IMR-90 (cell line): ENCODE results near the gene MCF2L2. TPM values are rescaled to one million over a fixed set of nuclear protein-coding genes. Genes with fewer than 3 reads are reported as not detected.

Experiments
- ATAC-seq: fragments of 200-7000 bp; cut with Tn5 transposase; 2 replicates; pipeline ENCODE4 v1.9.1; 2020; ENCODE audit warnings: low read depth, mild to moderate bottlenecking, moderate library complexity
- BruUV-seq: library from RNA; stranded (reverse); fragments of 400-500 nt; replicated peaks from 2 replicates; lab custom pipeline; 2021; lab: Mats Ljungman, UMichigan
- CTCF ChIA-PET: fragments of 300-600 bp; formaldehyde crosslinking; extraction: SDS; loops from one replicate; lab custom pipeline; 2021; ENCODE audit warnings: antibody characterized with exemption; lab: Yijun Ruan, JAX
- POLR2A ChIA-PET: fragments of 300-600 bp; sonication (Branson Sonifier 250); formaldehyde crosslinking; loops from one replicate; lab custom pipeline; 2022; ENCODE audit warnings: antibody characterized with exemption; ENCODE audit not compliant: unreplicated experiment; lab: Charles Lee
- DNase-seq: peaks from one replicate; pipeline ENCODE4 v3.0.0; 2013
- H2AFZ ChIP-seq: replicated peaks from 2 replicates; pipeline ENCODE3; 2013; ENCODE audit warnings: low read length, mild to moderate bottlenecking; ENCODE audit not compliant: poor library complexity
- H2AK5ac ChIP-seq: 2 replicates; pipeline ENCODE4 v1.6.1; 2013; ENCODE audit warnings: low read depth, low read length, inconsistent platforms
- H2AK9ac ChIP-seq: replicated peaks from 2 replicates; pipeline ENCODE3; 2013; ENCODE audit warnings: mild to moderate bottlenecking, low read depth, low read length, moderate library complexity; ENCODE audit not compliant: poor library complexity
- H2BK120ac ChIP-seq: 2 replicates; pipeline ENCODE4 v1.6.1; 2013; ENCODE audit warnings: low read depth, low read length, inconsistent platforms
- H2BK15ac ChIP-seq: 3 replicates; pipeline ENCODE4 v1.6.1; 2013; ENCODE audit warnings: low read depth, low read length, inconsistent platforms
- H2BK20ac ChIP-seq: 2 replicates; pipeline ENCODE4 v1.6.1; 2013; ENCODE audit warnings: low read depth, mild to moderate bottlenecking, inconsistent platforms, low read length, moderate library complexity
- H2BK5ac ChIP-seq: 2 replicates; pipeline ENCODE4 v1.6.1; 2013; ENCODE audit warnings: mild to moderate bottlenecking, low read depth, low read length, inconsistent platforms; ENCODE audit not compliant: poor library complexity, severe bottlenecking
- H3K14ac ChIP-seq: replicated peaks from 2 replicates; pipeline ENCODE4 v1.6.1; 2013; ENCODE audit warnings: low read depth, low read length, inconsistent platforms
- H3K18ac ChIP-seq: 2 replicates; pipeline ENCODE4 v1.6.1; 2013; ENCODE audit warnings: low read depth, low read length, control low read depth
- H3K23ac ChIP-seq: 2 replicates; pipeline ENCODE4 v1.6.1; 2013; ENCODE audit warnings: low read depth, low read length, inconsistent platforms
- H3K27ac ChIP-seq: 2 replicates; pipeline ENCODE4 v1.5.1; 2013; ENCODE audit warnings: mild to moderate bottlenecking, control low read depth, low read length; ENCODE audit not compliant: insufficient read depth
- H3K27me3 ChIP-seq: 2 replicates; pipeline ENCODE4 v1.6.1; 2013; ENCODE audit warnings: low read length; ENCODE audit not compliant: control insufficient read depth, insufficient read depth
- H3K36me3 ChIP-seq: 2 replicates; pipeline ENCODE4 v1.6.1; 2013; ENCODE audit warnings: low read length, mixed read lengths; ENCODE audit not compliant: control insufficient read depth, insufficient read depth
- H3K4ac ChIP-seq: 2 replicates; pipeline ENCODE4 v1.6.1; 2013; ENCODE audit warnings: low read depth, low read length, inconsistent platforms
- H3K4me1 ChIP-seq: 2 replicates; pipeline ENCODE4 v1.6.1; 2013; ENCODE audit warnings: low read length, mixed read lengths; ENCODE audit not compliant: control insufficient read depth, insufficient read depth
- H3K4me2 ChIP-seq: 2 replicates; pipeline ENCODE4 v1.6.1; 2013; ENCODE audit warnings: low read depth, mild to moderate bottlenecking, control low read depth, low read length, moderate library complexity
- H3K4me3 ChIP-seq: 2 replicates; pipeline ENCODE4 v1.5.1; 2013; ENCODE audit warnings: low read depth, mild to moderate bottlenecking, control low read depth, low read length, moderate library complexity; ENCODE audit not compliant: insufficient read depth
- H3K56ac ChIP-seq: 2 replicates; pipeline ENCODE4 v1.6.1; 2013; ENCODE audit warnings: low read length, inconsistent platforms; ENCODE audit not compliant: insufficient read depth; ENCODE audit errors: extremely low read depth
- H3K79me1 ChIP-seq, 2 experiments: 2 replicates each; pipeline ENCODE4 v1.6.1; 2013; ENCODE audit warnings: low read length in 2 of 2, inconsistent platforms in 1 of 2, low read depth in 1 of 2
- H3K9ac ChIP-seq: 2 replicates; pipeline ENCODE4 v1.6.1; 2013; ENCODE audit warnings: low read depth, low read length, control low read depth
- H3K9me1 ChIP-seq: 2 replicates; pipeline ENCODE4 v1.6.1; 2013; ENCODE audit warnings: low read length, inconsistent platforms; ENCODE audit not compliant: insufficient read depth
- H3K9me3 ChIP-seq: 2 replicates; pipeline ENCODE4 v1.6.1; 2013; ENCODE audit warnings: low read length; ENCODE audit not compliant: control insufficient read depth, insufficient read depth
- H4K20me1 ChIP-seq: 2 replicates; pipeline ENCODE4 v1.6.1; 2013; ENCODE audit warnings: low read length, inconsistent platforms; ENCODE audit not compliant: insufficient read depth
- H4K5ac ChIP-seq: 2 replicates; pipeline ENCODE4 v1.6.1; 2013; ENCODE audit warnings: mild to moderate bottlenecking, low read depth, low read length, control low read depth
- H4K8ac ChIP-seq, 2 experiments: 2 replicates each; pipeline ENCODE4 v1.6.1; 2013; ENCODE audit warnings: low read depth in 2 of 2, low read length in 2 of 2, control low read depth in 1 of 2, inconsistent platforms in 1 of 2
- H4K91ac ChIP-seq: 2 replicates; pipeline ENCODE4 v1.6.1; 2013; ENCODE audit warnings: low read depth, low read length, inconsistent platforms; ENCODE audit not compliant: insufficient read depth
- BHLHE40 ChIP-seq: fragments of 150-350 bp; IDR thresholded peaks from 2 replicates; pipeline ENCODE4 v1.6.1; 2016; ENCODE audit warnings: mild to moderate bottlenecking, low read depth, low read length
- CEBPB ChIP-seq: IDR thresholded peaks from 2 replicates; pipeline ENCODE4 v1.6.1; 2012; ENCODE audit warnings: low read depth, low read length, improper control_type of control experiment
- CHD1 ChIP-seq: IDR thresholded peaks from 2 replicates; pipeline ENCODE4 v1.6.1; 2012; ENCODE audit warnings: low read depth, low read length, improper control_type of control experiment
- CTCF ChIP-seq: conservative IDR thresholded peaks from 2 replicates; pipeline ENCODE4 v1.5.1; 2012; ENCODE audit warnings: mild to moderate bottlenecking, low read depth, low read length, improper control_type of control experiment
- ELK1 ChIP-seq: fragments of 150-350 bp; IDR thresholded peaks from 2 replicates; pipeline ENCODE4 v1.6.1; 2016; ENCODE audit warnings: low read depth, mild to moderate bottlenecking, low read length, moderate library complexity, borderline replicate concordance
- FOS ChIP-seq: fragments of 150-350 bp; IDR thresholded peaks from 2 replicates; pipeline ENCODE4 v1.6.1; 2016; ENCODE audit warnings: low read depth, low read length
- MAFK ChIP-seq: IDR thresholded peaks from 2 replicates; pipeline ENCODE4 v1.6.1; 2012; ENCODE audit warnings: low read depth, low read length, improper control_type of control experiment
- MAZ ChIP-seq: IDR thresholded peaks from 2 replicates; pipeline ENCODE4 v1.6.1; 2012; ENCODE audit warnings: low read depth, mild to moderate bottlenecking, low read length, improper control_type of control experiment, moderate library complexity, borderline replicate concordance
- MXI1 ChIP-seq: IDR thresholded peaks from 2 replicates; pipeline ENCODE4 v1.6.1; 2012; ENCODE audit warnings: low read depth, mild to moderate bottlenecking, low read length, moderate library complexity, borderline replicate concordance
- NFE2L2 ChIP-seq: fragments of 150-350 bp; IDR thresholded peaks from 2 replicates; pipeline ENCODE4 v1.6.1; 2016; ENCODE audit warnings: low read depth, mild to moderate bottlenecking, low read length
- POLR2A ChIP-seq: IDR thresholded peaks from 2 replicates; pipeline ENCODE4 v1.6.1; 2012; ENCODE audit warnings: mild to moderate bottlenecking, low read depth, low read length
- RAD21 ChIP-seq: IDR thresholded peaks from 2 replicates; pipeline ENCODE4 v1.6.1; 2012; ENCODE audit warnings: low read length, improper control_type of control experiment
- RCOR1 ChIP-seq: IDR thresholded peaks from 2 replicates; pipeline ENCODE4 v1.6.1; 2012; ENCODE audit warnings: mild to moderate bottlenecking, low read length, improper control_type of control experiment; ENCODE audit not compliant: insufficient replicate concordance
- RFX5 ChIP-seq: IDR thresholded peaks from 2 replicates; pipeline ENCODE4 v1.8.0; 2012; ENCODE audit warnings: low read depth, mild to moderate bottlenecking, low read length, moderate library complexity
- SMC3 ChIP-seq: fragments of 150-350 bp; IDR thresholded peaks from 2 replicates; pipeline ENCODE4 v1.6.1; 2016; ENCODE audit warnings: low read depth, mild to moderate bottlenecking, antibody characterized with exemption, low read length, moderate library complexity
- USF2 ChIP-seq: fragments of 150-350 bp; IDR thresholded peaks from 2 replicates; pipeline ENCODE4 v1.6.1; 2017; ENCODE audit warnings: mild to moderate bottlenecking, antibody characterized with exemption, low read length, low read depth
- WGBS, 2 experiments: methylation state at CpG; one replicate each; pipeline versions ENCODE4 v1.1.5 to v1.1.7; 2013; ENCODE audit warnings: missing lambda C conversion rate in 2 of 2; ENCODE audit not compliant: insufficient read length in 1 of 2; ENCODE audit errors: extremely low coverage in 2 of 2; 5-methylcytosine and 5-hydroxymethylcytosine counted together
- dilution Hi-C: fragments of 300-500 bp; cut with HindIII; formaldehyde crosslinking; loops from one replicate; pipeline ENCODE4 v1.14.3; 2018; ENCODE audit warnings: low sequenced_read_pairs; ENCODE audit not compliant: unreplicated experiment
- in situ Hi-C: fragments of 300-500 bp; cut with MboI; formaldehyde crosslinking; loops from 3 replicates; pipeline ENCODE4 v1.14.3; 2019; ENCODE audit warnings: low sequenced_read_pairs, inconsistent platforms, mixed read lengths
- intact Hi-C: fragments of 100-400 bp; cut with micrococcal nuclease; formaldehyde crosslinking; loops from 2 replicates; pipeline ENCODE4 v1.10.0; 2022
- polyA plus RNA-seq, 3 experiments: library from polyadenylated mRNA; depleted of rRNA; stranded (reverse); fragments of >200 nt; gene quantifications; 2 replicates each; pipeline ENCODE4 v1.2.3, GENCODE V29; 2012; ENCODE audit warnings: low replicate concordance in 1 of 3
- total RNA-seq: library from RNA; depleted of rRNA; stranded (reverse); fragments of >200 nt; gene quantifications from 2 replicates; pipeline ENCODE4 v1.2.3, GENCODE V29; 2012

The MCF2L2 gene
- total and polyA plus RNA-seq, 2 of the 4 experiments (the other 2 are of a cell fraction) = under 0.01 TPM; not detected in 1

GRCh38 chr3:183279371-183279770 is 149.0 kb downstream of the MCF2L2 start:
- Histone ChIP-seq H2BK20ac (no peak overlapping the region), H4K20me1 (no peaks in the 10 kb centered on the region), H4K91ac (no peak overlapping the region), H2BK15ac (no peak overlapping the region), H3K9ac (no peak overlapping the region), H3K9me3 (no peaks in the 10 kb centered on the region), H3K36me3 (no peaks in the 10 kb centered on the region), H2AK5ac (no peak overlapping the region), H4K8ac (no peak overlapping the region), H3K14ac (no peak overlapping the region), H4K5ac (no peak overlapping the region), H3K18ac (no peak overlapping the region), H2AK9ac (no peak overlapping the region), H3K27ac (no peak overlapping the region), H3K4ac (no peak overlapping the region), H2AFZ (no peak overlapping the region), H2BK120ac (no peak overlapping the region), H3K79me1 (no peaks in the 10 kb centered on the region), H3K23ac (no peak overlapping the region), H3K56ac (no peak overlapping the region), H3K4me3 (no peak overlapping the region), H3K4me1 (no peaks in the 10 kb centered on the region; the same call in 1 of the 2 replicates), H2BK5ac (no peak overlapping the region), H3K9me1 (no peaks in the 10 kb centered on the region), H3K4me2 (no peak overlapping the region), H3K27me3 (no peaks in the 10 kb centered on the region)
- TF ChIP-seq RFX5 (no peak), POLR2A (no peak), USF2 (no peak), CEBPB (no peak), CTCF (no peak), ELK1 (no peak), BHLHE40 (no peak), MAFK (no peak), MAZ (no peak), NFE2L2 (no peak), FOS (no peak), RAD21 (no peak), RCOR1 (no peak), CHD1 (no peak), SMC3 (no peak), MXI1 (no peak)
- intact Hi-C loops (no loop called here), dilution Hi-C loops (no loop called here), in situ Hi-C loops (no loop called here)
- DNase-seq (no peak), ATAC-seq (no peak)
- POLR2A ChIA-PET = no interaction called here
- BruUV-seq = no TSS peak
- WGBS, 2 experiments = no CpG with 5 or more reads among the region's 3 CpGs
- CTCF ChIA-PET = interaction anchor here (0.6 kb wide), 1 partner anchor 36 kb away, joined by 7 read pairs; no protein-coding TSS in a partner anchor
